SIG-M5 treated with dmso at 0.1 percent for 504 hours (cell line): ENCODE data around the gene GPR61.

Source experiments
- DNase-seq: peaks from one replicate; lab custom pipeline; 2025; ENCODE audit not compliant: unreplicated experiment; lab: John Stamatoyannopoulos, UW

Gene GPR61

DNA sequence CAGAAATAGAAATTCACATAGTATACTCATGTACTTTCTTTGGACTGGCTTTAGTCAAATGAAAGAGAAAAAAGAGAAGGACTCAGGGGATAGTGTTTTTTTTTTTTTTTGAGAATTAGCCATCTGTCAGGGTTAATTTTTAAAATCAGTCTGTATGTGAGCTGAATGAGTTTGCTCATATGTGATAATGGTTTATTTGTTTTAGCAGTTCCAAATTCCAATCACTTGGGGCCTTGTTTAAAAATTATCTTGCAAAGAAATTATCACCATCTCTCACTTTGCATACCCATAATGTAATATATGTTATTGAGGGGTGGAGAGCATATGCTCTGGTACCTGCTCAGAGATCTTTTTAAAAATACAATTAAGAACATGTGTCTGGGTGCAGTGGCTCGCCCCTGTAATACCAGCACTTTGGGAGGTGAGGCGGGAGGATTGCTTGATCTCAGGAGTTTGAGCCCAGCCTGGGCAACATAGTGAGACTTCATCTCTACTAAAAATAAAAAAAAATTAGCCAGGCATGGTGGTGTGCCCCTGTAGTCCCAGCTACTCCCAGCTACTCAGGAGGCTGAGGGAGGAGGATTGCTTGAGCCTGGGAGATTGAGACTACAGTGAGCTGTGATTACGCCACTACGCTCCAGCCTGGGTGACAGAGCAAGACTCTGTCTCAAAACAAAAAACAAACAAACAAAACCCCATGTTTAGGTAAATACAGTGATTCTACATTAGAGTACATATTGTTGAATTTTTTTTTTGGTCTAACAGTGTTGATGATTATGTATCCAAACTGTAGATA, 28.4 kb downstream of the GPR61 start:
- DNase-seq: no peak

DNA sequence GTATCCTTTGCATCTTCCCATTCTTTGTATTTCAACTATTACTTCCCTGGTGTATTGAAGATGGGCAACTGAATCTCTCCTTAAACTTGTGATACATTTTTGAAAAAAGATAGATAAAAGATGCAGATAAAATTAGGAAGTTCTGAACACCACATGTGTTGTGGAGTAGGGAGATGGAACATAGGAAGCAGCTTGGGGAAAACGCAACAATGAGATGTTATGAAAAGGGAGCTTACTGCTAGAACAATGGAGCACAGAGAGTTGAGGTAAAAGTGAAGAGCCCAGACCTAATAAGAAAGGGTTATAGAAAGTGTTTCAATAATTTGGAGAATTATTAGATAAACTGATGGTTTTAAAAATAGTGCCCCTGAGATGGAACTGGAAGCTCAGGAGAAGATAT, 29.7 kb downstream of the GPR61 start:
- DNase-seq: no peak

DNA sequence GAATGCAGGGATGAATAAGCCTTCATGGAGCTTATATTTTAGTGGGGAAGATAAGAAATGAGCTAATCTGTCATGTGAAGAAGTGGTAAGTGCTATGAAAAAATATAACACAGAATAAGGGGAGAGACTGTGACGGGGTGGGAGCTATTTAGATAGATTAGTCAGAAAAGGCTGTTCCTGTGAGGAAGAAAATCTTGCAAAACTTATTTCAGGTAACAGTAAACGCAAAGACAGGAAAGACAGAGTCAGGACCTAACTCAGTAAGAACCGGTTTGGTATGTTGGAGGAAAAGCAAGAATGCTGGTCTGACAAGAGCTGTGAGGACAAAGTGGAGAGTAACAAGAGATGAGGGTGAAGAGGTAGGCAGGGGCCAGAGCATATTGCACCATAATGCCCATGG, 30.7 kb downstream of the GPR61 start:
- DNase-seq: peak; percentile 47

DNA sequence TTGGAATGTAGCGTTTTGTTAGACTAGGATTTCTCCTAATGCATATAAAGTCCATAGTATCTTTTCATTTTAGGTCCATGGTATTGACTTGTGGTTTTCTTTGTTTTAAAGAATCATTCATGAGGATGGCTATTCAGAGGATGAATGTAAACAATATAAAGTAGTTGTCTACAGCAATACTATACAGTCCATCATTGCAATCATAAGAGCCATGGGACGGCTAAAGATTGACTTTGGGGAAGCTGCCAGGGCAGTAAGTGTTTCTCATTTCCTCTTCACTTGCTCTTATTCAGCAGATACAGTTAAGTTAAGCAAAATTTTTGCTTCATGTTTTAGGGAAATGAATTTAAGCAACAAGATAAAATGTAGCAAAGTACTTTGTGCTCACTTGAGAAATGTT, 34.1 kb downstream of the GPR61 start:
- peak; percentile 60 for DNase-seq

DNA sequence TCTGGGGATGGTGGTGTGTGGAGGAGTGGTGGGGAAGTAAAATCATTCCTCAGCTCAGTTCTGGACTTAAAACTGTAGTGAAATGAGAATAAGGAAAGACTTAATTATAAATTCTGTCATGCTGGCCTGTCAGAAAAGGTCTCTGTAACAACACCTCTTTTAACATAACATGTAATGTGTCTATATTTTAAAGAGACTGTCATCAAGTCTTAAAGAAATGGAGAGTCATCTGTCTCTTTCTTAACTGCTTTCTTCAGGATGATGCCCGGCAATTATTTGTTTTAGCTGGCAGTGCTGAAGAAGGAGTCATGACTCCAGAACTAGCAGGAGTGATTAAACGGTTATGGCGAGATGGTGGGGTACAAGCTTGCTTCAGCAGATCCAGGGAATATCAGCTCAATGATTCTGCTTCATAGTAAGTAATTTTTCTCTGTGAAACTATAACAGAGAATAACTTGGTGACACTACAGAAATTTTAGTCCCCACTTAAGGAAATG, 39.3 kb downstream of the GPR61 start:
- no peak for DNase-seq

DNA sequence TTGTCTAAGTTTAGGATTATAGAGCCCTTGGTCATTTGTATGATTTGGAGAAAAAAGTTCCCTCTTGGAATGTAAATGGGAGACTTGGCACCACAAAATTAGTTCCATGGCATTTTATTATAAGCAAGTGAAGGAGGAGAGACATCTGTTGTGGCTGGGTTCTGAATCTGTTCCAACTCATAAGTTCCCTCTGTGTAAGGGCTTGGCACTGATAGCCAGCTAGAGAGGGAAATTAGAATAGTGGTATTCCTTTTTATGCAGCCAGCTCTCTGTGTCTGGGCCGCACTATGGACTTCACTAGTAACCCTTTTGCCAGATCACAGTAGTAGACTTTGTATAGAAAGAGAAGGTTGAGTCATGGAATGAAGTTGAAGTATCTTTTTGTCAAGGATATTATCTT, 39.8 kb downstream of the GPR61 start:
- no peak for DNase-seq

DNA sequence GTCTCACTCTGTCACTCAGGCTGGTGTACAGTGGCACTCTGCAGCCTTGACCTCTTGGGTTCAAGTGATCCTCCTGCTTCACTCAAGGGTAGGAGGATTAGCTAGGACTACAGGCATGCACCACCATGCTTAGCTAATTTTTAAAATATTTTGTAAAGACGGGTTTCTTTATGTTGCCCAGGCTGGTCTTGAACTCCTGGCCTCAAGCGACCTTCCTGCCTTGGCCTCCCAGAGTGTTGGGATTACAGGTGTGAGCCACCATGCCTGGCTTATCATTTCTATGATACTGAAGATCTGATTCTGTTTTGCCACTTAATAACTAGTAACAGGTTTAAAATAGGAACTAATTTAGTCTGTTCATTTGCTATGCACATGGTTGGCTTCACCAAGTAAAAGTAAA, 42.3 kb downstream of the GPR61 start:
- no peak for DNase-seq

DNA sequence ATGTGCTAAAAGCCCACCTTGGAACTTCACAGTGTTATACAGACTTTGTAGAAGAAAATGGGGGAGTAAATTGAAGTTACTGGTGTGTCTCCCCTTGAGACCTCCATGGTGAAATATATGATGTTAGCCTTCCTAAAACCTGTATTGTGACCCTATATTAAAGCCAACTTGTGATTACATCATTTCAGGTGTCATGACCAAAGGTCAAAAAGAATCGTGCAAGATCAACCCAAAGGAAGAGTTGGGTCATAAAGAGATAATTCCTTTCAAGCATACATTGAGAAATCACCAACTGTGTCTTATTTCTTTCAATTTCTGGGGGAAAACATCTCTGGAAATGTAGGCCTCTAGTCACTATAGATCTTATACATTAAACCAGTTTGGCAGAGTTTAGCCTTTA, 45.1 kb downstream of the GPR61 start:
- DNase-seq: no peak

DNA sequence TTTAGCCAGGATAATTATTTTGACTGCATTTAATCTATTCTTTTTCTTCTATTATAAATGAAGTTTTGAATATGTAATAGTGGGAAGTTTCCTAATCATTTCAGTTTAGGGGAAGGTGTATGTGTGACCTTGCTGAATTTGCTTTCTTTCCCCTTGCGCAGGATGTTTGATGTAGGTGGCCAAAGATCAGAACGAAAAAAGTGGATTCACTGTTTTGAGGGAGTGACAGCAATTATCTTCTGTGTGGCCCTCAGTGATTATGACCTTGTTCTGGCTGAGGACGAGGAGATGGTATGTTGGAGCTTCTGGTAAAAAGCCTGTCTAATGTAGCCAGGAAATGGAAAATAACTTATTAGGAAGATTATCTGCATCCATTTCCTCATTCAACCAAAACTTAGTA, 46.4 kb downstream of the GPR61 start:
- DNase-seq: no peak

DNA sequence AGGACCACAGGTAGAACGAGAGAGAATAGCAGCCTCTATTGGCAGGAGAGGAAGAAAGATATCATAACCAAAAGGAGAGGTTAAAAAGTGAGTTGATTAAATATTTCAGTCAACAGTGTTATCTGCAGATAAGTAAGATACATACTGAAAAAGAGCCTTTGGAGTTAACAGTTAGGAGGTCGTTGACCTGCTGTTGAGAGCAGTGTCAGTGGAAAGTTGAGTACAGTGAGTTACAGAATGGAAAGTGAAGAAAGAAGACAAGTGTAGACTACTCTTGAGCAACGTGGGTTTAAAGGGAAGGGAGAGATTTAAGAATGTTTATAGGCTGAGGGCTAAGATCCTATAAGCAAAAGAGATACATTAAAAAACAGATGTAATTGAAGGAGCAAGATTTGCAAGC, 49.5 kb downstream of the GPR61 start:
- no peak for DNase-seq

DNA sequence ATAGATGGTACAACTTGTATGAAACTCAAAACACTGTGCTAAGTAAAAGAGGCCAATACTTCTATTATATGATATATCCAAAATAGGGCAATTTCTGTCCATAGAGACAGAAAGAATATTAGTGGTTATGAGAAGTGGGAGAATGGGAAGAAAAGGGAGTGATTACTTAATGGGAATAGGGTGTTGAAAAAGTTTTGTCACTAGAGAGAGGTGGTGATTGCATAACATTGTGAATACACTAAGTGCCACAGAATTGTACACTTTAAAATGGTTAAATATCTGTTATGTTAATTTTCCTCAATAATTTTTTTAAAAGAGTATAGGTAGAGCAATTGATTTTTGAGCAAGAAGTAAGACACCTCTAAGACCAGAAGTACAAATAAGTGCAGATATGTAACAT, 50.0 kb downstream of the GPR61 start:
- DNase-seq: no peak

DNA sequence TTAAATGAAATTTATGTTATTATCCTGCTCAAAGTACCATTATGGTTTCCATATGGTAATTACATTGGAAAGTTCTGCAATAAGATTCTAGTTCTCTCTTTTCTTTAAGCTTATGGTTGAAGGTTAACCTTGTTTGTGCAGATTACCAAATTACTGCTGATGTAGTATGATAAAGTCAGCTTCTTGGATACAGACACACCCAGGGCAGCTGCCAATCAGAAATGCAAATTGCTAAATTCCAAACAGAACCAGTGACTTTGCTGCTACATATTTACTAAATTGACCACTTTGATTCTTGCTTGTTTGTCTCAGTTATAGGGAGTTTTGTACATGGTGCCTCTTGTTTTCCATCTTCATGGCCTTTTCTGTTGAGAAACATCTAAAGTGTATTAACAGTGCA, 53.2 kb downstream of the GPR61 start:
- DNase-seq: no peak

DNA sequence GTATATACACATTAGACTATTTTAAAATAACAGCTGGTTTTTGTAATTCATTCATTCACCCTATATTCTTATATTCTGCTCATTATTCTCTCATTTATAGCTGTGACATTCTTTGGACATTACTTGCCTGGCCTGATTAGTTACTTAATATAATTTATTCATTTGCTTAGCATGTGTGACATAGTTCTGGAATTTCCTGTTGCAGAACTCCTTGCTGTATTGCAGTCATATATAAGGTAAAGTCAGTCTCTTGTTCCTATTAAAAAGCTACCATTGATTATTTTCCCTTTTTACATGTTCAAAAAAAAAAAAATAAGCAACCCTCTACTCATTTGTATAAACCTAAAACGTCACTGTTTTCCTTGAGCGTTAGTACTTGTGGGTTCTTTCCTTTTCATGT, 55.9 kb downstream of the GPR61 start:
- no peak for DNase-seq
